GM21723 (cell line): ENCODE measurements around the gene SLC5A2.
"Not testable (repeated sequence)": the region's sequence is repeated elsewhere in the genome, so short reads cannot be mapped to it uniquely, and the experiment has no call there.

Experiments
- ATAC-seq: cut with Tn5 transposase; IDR thresholded peaks from one replicate; pipeline ENCODE4 v1.9.1; 2021; ENCODE audit warnings: mild to moderate bottlenecking, moderate library complexity; ENCODE audit not compliant: unreplicated experiment

SLC5A2 gene

GRCh38 chr16:31523768-31524167, 40.8 kb downstream of the SLC5A2 start:
- ATAC-seq, result not testable (repeated sequence)

GRCh38 chr16:31525113-31525512, 42.2 kb downstream of the SLC5A2 start:
- no peak for ATAC-seq

GRCh38 chr16:31527734-31528274, 44.9 kb downstream of the SLC5A2 start, which contains the start of gene AHSP:
AHSP (plus strand) TSS chr16:31527900; CDS start chr16:31528140, 240 bp downstream.
- no peak for ATAC-seq

- no peak for ATAC-seq
Measured at GRCh38 chr16:31528523-31529107, 45.7 kb downstream of the SLC5A2 start.

- no peak for ATAC-seq
Measured at GRCh38 chr16:31529108-31529936, 46.4 kb downstream of the SLC5A2 start.

GRCh38 chr16:31529937-31530312, 47.0 kb downstream of the SLC5A2 start:
- no peak for ATAC-seq

- no peak for ATAC-seq
Measured at GRCh38 chr16:31530405-31530804, 47.5 kb downstream of the SLC5A2 start.

- ATAC-seq, result no peak
Measured at GRCh38 chr16:31531096-31531495, 48.2 kb downstream of the SLC5A2 start.

- no peak for ATAC-seq
Measured at GRCh38 chr16:31532120-31532519, 49.2 kb downstream of the SLC5A2 start.

GRCh38 chr16:31532896-31533295, 50.0 kb downstream of the SLC5A2 start:
- no peak for ATAC-seq

- ATAC-seq, result no peak
Measured at GRCh38 chr16:31535737-31536136, 52.8 kb downstream of the SLC5A2 start.

- no peak for ATAC-seq
Measured at GRCh38 chr16:31536804-31537361, 54.0 kb downstream of the SLC5A2 start.

GRCh38 chr16:31537362-31538242, 54.7 kb downstream of the SLC5A2 start:
- no peak for ATAC-seq

GRCh38 chr16:31538243-31538598, 55.3 kb downstream of the SLC5A2 start:
- ATAC-seq, result not testable (repeated sequence)

- not testable (repeated sequence) for ATAC-seq
Measured at GRCh38 chr16:31539762-31540161, 56.8 kb downstream of the SLC5A2 start.
